Skin of body (tissue), 2 donors: ENCODE measurements around the gene NDUFS1. TPM values are rescaled to one million over a fixed set of nuclear protein-coding genes. Genes with fewer than 3 reads are reported as not detected.
"Not testable (repeated sequence)": the region's sequence is repeated elsewhere in the genome, so short reads cannot be mapped to it uniquely, and the experiment has no call there.

Experiments
- DNase-seq: peaks from one replicate; lab custom pipeline; 2025; lab: John Stamatoyannopoulos, UW
- total RNA-seq: library from RNA; depleted of rRNA; stranded (reverse); fragments of >200 nt; gene quantifications from one replicate; pipeline ENCODE4 v1.2.3, GENCODE V29; 2014

Gene NDUFS1
- total RNA-seq, 1 donor from 2014 or later: 71.2 TPM

DNA sequence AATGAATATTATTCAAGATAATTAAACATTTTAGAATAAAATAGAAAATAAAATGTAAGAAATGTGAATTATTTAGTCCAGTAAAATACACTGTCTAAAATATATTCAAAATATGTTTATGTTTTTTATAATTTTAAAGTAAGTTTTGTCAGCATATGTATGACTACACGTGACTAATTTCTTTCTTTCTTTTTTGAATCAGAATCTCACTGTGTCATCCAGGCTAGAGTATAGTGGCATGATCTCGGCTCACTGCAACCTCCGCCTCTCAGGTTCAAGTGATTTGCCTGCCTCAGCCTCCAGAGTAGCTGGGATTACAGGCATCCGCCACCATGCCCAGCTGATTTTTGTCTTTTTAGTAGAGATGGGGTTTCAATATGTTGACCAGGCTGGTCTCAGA is 54.2 kb downstream of the NDUFS1 start:
- DNase-seq: no peak

DNA sequence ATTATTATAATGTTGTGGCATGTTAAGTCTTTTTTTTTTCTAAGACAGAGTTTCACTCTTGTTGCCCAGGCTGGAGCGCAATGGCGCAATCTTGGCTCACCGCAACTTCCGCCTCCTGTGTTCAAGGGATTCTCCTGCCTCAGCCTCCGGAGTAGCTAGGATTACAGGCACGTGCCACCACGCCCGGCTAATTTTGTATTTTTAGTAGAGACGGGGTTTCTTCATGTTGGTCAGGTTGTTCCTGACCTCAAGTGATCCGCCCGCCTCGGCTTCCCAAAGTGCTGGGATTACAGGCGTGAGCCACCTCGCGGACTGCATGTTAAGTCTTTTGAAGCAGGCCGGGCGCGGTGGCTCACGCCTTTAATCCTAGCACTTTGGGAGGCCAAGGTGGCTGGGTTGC is 60.4 kb downstream of the NDUFS1 start:
- DNase-seq: not testable (repeated sequence)

DNA sequence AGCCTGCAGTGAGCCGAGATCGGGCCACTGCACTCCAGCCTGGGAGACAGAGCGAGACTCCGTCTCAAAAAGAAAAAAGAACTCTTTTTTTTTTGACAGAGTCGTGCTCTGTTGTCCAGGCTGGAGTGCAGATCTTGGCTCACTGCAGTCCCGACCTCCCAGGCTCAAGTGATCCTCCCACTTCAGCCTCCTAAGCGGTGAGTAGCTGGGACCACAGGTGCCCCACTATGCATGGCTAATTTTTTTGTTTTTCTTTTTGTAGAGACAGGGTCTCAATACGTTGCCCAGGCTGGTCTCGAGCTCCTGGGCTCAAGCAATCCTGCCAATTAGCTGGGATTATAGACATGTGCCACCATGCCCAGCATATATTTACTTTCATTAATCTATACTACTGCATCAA is 60.8 kb downstream of the NDUFS1 start:
- DNase-seq: no peak

DNA sequence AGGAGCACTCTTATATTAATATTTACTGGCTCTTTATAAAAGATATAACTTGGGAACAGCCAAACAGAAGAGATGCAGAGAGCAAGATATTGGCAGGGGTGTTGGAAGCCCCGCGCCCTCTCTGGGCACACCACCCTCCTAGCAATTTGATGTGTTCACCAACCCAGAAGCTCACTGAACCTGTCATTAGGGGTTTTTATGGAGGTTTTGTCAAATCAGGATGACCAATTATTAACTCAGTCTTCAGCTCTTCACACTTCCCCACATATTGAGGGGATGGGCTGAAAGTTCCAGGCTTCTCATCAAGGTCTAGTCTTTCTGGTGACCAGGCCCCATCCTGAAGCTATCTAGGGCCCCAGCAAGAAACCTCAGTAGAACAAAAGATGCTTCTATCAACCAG is 62.4 kb downstream of the NDUFS1 start:
- DNase-seq: no peak

DNA sequence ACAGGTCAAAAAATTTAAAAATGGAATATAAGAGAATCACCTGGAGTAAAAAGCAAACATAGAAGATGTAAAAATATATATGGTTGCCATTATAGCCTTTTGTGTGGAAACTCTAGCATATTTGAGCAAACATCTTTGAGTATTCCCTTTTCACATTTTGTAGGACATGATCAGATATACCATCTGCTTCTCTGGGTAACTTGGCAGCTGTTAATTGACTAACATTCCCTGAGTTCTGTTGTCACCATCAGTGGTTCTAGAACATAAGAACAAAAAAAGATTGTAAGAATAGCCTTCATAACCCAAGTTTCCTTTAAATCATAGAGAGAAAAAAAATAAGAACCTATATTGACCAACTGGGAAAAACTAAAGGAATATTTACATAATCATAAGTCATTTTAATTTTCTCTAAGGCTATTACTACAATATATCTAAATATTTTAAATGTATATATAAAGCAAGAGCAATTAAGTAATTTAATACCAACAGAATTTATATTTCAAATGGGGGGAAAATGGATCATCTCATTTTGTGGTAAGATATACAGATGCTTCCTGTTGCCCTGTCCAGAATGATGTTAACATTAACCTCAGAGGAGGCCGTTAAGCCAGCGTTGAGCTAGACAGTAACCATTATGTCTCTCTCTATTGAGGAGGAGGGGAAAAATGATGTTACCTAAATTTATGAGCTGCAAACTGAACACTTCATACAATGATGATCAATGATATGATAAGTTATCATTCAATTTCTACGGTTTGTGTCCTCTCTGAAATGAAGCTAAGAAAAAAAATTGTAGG is 63.5 kb downstream of the NDUFS1 start:
- no peak for DNase-seq

DNA sequence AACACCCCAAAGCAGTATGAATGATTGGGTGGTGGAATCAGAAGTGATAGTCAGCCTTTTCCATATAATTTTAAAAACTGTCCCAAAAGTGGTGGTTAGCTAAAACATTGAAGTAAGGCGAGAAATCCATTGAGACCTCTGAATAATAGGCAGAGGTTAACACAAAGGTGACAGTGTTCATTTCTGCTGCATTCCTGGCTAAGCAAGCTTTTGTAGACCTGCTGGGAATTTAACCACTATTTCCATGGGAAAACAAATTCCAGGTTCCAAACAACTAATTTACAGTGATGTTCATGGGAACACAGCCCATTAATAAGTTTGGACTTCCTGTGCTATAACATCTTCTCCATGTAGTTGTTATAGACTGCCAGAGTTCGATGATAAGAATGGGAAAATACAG is 66.9 kb downstream of the NDUFS1 start:
- no peak for DNase-seq

DNA sequence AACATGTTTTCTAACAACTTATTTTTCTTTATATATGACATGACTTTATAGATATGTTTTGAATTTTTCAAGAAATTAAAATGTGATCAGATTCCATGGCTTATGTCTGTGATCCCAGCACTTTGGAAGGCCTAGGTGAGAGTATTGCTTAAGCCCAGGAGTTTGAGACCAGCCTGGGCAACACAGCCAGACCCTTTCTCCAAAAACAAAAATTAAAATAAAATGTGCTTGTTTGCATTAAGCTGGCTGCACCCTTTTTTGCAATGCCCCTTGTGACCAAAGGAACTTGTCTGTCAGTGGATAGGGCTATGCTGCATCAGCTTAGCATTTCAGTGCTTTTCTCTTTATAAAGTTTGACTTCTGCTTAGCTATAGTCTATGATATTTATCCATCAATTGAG is 71.0 kb downstream of the NDUFS1 start:
- no peak for DNase-seq

DNA sequence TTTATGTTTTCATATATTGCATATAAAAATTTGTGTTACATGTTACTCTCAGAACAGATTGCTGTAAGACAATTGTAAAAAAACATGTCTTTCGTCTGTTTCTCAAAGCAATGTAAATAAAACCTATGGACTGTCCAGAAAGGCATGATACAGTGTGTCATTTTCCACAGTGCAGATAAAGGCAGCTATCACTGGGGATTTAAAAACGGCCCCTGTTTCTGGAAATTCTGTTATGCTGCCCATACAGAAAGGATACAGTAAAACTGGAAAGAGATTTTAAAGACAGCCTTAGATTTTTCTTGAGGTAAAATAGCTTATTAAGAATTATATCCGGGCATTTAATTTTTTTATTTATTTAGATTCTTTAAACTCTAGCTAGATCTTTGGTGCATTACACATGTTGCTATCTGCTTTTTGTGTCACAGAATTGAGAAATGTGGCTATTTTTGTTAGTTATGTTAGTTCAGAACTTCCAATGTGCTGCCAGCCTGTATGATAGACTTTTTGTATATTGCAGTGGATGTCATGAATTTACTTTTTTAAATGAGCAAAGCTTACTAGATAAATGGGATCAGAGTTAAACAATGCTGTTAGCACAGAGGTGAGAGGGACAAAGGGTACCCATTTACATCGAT is 72.4 kb downstream of the NDUFS1 start:
- DNase-seq: peak; percentile 17

DNA sequence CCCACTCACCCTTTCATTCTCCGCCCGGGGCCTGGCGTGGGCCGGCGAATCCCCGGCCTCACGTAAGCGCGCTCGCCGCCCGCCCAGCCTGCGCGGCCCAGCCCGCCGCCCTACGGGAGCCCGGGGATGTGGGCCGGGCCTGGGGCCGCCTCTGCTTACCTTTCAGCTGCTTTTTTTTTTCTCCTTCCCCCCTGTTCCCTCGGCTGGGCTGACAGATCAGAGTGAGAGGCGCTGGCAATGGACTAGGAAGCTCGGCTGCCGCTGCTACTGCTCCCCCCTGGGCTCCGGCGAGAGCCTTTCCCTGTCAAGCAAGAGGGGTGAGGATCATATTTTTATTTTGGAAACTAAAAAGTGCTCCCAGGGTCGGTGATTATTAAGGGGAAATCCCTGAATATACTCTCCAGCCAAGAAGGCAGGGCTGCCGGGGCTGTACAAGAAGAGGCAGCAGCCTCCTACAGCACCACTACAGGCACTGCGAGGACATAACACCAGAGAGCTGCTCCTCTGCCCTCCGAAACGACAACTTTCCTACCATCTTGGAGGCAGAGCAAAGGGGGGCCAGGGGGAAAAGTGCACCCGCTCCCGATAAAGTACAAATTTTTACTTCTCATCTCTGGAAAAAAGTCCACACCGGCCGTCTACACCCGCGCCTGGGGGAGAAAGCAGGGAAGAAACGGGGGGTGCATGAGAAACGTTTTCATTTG is 73.3 kb downstream of the NDUFS1 start, which contains the start of gene INO80D:
Gene INO80D (minus strand): TSS at position 433 of the 704 bp plus-strand sequence. CDS start 23,158 bp downstream, outside the sequence.
- DNase-seq: peak; percentile 94

DNA sequence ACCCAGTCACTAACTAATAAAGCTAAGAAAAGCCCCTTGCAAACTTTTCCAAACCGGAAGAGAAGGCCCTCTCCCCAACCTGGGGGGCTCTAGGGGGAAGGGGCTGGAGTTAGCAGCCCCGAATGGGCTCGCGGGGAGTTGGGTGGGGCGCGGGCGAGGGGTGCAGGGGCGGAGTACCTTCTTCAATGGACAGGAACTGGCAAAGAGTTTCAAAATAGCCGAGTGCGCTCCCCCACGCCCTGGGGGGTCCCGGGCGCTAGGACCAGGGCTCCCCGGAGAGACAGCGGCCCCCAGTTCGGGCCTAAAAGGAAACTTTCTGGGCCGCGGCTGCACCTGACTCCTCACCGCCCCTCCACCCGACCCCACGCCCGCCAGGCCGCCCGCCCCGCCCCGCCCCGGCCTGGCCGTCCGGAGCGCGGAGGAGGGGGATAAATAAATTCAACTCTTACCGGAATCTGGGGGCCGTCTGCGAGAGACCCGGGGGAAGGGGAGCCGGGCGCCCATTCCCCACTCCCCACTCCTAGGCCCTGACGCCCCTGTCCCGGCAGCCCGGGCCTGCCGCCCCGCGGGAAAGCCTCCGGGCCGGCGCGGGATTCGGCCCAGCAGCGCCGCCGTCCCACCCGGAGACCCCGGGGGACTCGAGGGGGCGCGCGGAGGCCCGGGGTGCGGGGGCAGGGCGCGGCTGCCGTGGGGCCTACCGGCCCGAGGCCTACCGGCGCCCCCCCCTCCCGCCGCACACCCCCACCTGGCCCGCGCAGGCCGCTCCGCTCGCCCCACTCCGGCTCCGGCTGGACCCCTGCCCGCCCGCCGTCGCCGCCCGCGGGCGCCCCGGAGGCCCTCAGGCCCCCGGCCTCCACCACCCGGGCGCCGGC is 74.1 kb downstream of the NDUFS1 start:
- no peak for DNase-seq

DNA sequence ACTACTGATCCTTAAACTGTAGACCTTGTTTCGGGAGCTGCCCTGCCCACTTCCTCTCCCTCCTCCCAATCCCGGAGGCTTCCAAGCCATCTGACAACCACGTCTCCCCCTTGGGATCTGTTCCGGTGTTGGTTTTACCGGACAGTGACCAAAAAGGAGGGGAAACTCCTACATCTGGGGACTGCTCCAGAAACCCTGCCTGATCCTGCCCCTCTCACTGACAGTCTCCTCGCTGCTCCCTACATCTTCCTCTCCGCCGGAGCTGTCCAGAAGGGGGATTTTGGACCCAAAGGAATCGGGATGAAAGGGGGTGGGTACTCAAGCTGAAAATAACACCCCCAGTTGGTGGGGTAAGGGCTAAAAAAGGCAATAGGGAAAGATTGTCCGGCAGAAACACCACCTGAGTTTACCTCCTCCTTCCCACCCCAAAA is 74.8 kb downstream of the NDUFS1 start:
- peak; percentile 52 for DNase-seq

DNA sequence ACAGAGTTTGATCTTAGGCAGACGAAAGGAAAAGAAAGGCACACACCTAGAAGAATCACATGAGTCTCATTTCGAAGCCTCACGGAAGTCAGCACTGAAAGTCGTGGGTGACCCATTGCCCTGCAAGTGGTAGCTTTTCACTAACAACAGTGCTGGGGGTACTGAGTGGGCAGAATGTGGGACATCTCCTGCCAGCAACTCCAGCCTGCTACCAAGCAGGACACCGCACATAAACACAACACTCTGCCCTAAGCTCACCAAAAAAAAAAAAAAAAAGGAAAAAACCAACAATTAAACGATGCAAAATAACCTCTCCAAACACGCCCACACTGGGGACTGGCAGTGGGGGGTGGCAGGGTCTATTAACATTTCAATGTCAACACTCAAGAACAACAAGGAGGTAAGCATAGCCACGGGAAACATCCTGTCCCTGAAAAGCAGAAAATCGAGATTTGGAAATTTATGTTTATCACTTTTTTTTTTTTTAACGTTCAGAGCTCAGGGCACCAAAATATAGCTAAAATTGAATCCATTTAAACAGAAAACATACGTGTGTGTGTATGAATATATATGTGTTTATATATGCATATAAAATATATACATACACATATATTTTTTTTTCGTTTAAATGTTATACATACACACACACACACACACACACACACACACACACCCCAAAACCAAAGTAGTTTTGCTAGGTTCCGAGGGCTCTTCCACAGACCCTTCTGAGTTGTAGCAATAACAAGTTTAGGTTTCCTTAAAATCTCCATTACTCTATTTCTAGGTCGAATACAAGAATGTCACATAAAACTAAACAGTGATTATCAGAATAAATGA is 75.4 kb downstream of the NDUFS1 start:
- peak; percentile 4 for DNase-seq

DNA sequence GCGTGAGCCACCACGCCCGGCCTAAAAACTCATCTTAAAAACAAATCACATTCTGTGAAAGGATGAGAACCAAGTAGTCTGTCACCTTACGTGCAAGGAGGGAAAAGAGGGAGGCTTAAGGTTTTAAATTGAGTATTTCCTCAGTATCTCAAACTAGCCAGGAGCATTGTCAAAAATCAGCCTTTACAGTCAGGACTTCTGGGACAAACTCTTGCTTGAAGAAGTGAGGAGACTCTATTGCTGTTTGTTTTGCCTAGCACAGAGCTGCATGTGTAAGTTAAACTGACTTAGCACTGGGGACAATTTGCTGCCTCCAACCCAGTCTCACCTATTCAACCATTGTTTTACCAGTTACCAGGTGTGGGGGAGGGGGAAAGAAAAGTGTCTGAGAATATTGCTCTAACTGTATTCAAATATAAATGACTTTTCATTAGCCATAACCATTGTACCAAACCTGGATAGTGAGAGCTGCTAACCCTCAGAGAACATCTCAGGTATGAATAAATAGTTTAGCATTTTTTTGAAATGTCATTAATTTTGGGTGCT is 76.9 kb downstream of the NDUFS1 start:
- no peak for DNase-seq

DNA sequence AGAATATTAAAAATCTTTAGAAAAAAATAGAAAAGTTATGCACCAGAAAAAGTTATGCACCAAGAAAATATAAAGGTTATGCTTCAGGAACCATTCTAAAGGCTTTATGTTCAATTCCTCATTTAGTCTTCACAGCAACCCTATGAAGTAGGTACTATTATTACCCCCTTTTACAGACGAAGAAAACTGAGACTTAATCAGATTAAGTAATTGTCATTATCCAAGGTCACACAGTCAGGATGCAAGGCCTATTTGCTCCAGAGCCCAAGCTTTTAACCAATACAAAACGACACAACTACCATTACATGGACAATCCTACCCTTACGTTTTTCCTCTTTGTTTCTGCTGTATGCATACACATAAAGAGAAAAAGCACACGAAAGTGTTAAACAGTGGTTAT is 78.3 kb downstream of the NDUFS1 start:
- DNase-seq: no peak

DNA sequence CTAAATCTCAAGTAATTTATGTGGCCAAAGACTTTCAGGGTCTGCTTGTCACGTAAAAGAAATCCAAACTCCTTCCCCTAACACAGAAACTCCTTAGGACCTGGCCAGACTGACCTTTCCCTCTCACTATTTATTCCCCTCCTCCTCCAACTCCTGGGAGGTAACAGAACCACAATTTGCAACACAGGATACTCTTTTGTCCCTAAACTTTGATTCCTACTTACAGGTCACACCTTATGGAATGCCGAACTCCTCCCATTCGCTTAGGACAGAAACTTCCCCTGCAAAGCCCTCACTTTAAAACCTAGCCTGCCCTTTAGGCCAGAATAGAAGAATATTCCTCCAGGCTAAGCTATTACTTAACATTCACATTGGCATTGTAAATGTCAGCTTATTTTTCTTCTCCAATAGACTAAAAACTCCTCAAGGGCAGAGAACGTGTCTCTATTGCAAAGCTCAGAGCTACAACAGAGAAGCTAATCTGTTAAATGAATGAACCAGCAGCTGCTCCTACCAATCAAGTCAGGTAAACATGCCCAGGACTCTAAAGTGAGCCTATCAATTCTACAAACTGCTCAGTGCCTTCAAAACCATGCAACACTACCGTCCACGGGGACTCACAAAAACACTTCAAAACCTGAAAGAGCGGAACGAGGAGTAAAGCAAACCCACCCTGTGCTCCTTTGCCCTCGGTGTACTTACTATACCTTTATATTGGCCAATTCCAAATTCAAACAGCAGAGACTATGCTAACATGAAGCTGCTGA is 79.4 kb downstream of the NDUFS1 start:
- no peak for DNase-seq

DNA sequence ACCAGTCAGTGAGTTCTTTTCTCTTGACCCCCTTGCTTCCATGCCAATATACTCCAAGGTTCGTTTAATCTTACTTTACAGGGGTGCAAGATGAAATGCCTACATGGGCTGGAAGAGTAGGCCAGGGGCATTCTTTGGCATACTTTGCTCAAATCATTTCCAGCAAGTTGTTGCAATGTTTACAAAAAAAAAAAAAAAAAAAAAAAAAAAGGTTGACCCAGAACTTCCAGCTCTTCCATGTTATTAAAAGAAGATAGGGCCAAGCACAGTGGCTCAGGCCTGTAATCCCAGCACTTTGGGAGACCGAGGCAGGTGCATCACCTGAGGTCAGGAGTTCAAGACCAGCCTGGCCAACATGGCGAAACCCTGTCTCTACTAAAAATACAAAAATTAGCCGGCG is 81.4 kb downstream of the NDUFS1 start:
- not testable (repeated sequence) for DNase-seq

DNA sequence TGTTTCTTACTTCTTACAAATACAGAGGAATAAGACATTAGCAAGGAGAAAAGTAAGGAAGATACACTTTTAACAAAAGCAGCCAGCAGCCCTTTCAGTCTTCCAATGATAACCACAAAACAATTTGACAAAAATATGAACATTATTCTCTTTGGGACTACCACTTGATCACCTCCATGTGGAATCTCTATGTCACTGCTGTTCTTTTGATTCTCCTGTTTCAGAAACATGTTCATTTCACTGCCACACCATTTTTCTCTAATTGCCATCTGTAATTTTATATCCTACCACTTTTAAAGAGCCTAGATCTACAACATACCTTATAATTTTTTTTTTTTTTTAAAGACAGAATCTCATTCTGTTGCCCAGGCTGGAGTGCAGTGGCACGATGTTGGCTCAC is 84.1 kb downstream of the NDUFS1 start:
- DNase-seq: no peak

DNA sequence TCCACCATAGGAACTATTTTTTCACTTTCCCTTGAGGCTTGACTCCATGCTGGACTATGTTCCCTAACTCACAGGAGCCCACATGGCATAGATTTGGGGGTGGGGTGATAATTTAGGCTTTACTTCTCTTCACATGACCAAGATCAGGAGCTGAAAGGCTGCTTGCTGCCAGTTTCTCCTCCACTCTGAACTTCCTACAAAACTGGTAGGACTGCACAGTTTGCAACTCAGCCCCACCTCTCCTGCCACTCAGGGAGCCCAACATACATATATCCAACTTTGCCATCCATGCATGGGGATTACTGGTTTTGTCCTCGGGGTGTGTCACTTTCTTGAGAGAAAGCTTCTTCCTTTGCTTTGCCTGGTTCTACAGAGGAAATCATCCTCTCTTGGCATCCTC is 87.4 kb downstream of the NDUFS1 start:
- no peak for DNase-seq

DNA sequence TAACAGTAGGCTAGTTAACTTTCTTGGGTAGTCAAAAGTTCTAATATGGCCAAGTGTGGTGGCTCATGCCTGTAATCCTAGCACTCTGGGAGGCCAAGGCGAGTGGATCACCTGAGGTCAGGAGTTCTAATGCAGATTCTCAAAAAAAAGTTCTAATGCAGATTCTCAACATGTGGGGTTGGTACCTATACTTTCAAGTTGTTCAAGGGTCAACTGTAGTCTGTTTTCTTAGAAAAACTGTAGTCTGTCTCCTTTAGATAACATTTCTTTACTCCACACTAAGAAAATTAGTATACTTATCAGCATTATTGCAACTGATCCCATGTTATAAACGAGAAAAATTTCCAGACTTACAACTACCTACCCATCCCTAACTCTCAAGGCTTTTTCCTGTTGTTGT is 89.8 kb downstream of the NDUFS1 start:
- no peak for DNase-seq
